A549 (cell line): Measurements from ENCODE around the gene LIMCH1. TPM values are rescaled to one million over a fixed set of nuclear protein-coding genes. Genes with fewer than 3 reads are reported as not detected.

ENCODE experiments used
- ATAC-seq, 2 experiments: fragments of 200-7000 bp in 1 of 2; fragments of >200 bp in 1 of 2; cut with Nextera tagmentation in 1 of 2; cut with Tn5 transposase in 1 of 2; 3 replicates each; pipeline versions ENCODE4 v1.8.0 to v1.9.1; 2018 to 2020; ENCODE audit warnings: mild to moderate bottlenecking in 1 of 2, moderate library complexity in 1 of 2
- CTCF ChIA-PET: fragments of 300-600 bp; sonication (Branson Sonifier 250); formaldehyde crosslinking; extraction: SDS; loops from one replicate; lab custom pipeline; 2021; ENCODE audit warnings: antibody characterized with exemption, inconsistent platforms; lab: Yijun Ruan, JAX
- POLR2A ChIA-PET: fragments of 350-600 bp; formaldehyde crosslinking; extraction: SDS; loops from one replicate; lab custom pipeline; 2021; ENCODE audit warnings: antibody characterized with exemption, inconsistent platforms; lab: Yijun Ruan, JAX
- DNase-seq, 2 experiments: peaks; one replicate each; pipeline versions ENCODE4 v3.0.0 to v3.0.0-alpha.2; 2011 to 2016; ENCODE audit warnings: low read depth in 1 of 2, low spot score in 1 of 2
- FAIRE-seq: peaks from 2 replicates; lab custom pipeline; 2011; peaks lifted over from hg19 to GRCh38; lab: Jason Lieb, UNC
- H3K27ac ChIP-seq, 2 experiments: fragments of >200 bp; sonication (Bioruptor Twin); formaldehyde crosslinking; 3 replicates each; pipeline ENCODE4 v1.5.1; 2016 to 2017
- H3K4me1 ChIP-seq: fragments of >200 bp; sonication (Bioruptor Twin); formaldehyde crosslinking; 3 replicates; pipeline ENCODE4 v1.6.1; 2016
- H3K4me2 ChIP-seq: fragments of >200 bp; sonication (Bioruptor Twin); formaldehyde crosslinking; 3 replicates; pipeline ENCODE4 v1.6.1; 2016
- H3K4me3 ChIP-seq: fragments of >200 bp; sonication (Bioruptor Twin); formaldehyde crosslinking; 3 replicates; pipeline ENCODE4 v1.5.1; 2016
- H3K9me3 ChIP-seq: fragments of >200 bp; sonication (Bioruptor Twin); formaldehyde crosslinking; 3 replicates; pipeline ENCODE4 v1.6.1; 2016
- CBX8 ChIP-seq: fragments of 200-600 bp; sonication (generic); IDR thresholded peaks from 2 replicates; pipeline ENCODE4 v1.6.1; 2016
- CHD2 ChIP-seq: fragments of 150-350 bp; IDR thresholded peaks from 2 replicates; pipeline ENCODE4 v1.6.1; 2014; ENCODE audit warnings: low read length; ENCODE audit not compliant: partially characterized antibody
- EHF ChIP-seq: fragments of 250-450 bp; sonication (Bioruptor Pico); IDR thresholded peaks from 2 replicates; pipeline ENCODE4 v1.5.0; 2020; ENCODE audit warnings: mild to moderate bottlenecking
- EHMT2 ChIP-seq: fragments of 200-600 bp; sonication (generic); IDR thresholded peaks from 2 replicates; pipeline ENCODE4 v1.6.1; 2016; ENCODE audit warnings: antibody characterized with exemption, low read depth, mild to moderate bottlenecking, moderate library complexity
- EP300 ChIP-seq, 2 experiments: fragments of >200 bp; sonication (Bioruptor Twin); formaldehyde crosslinking; IDR thresholded peaks; 2 replicates in 1 of 2; 3 replicates in 1 of 2; pipeline ENCODE4 v1.6.1; 2016 to 2017
- FOSB ChIP-seq: fragments of 250-450 bp; sonication (Bioruptor Pico); IDR thresholded peaks from 2 replicates; pipeline ENCODE4 v1.5.0; 2020; ENCODE audit warnings: mild to moderate bottlenecking, moderate library complexity
- FOSL2 ChIP-seq, 2 experiments: fragments of 450-650 bp in 1 of 2; fragments of >200 bp in 1 of 2; sonication (Bioruptor Twin) in 1 of 2; formaldehyde crosslinking; IDR thresholded peaks; 2 replicates each; pipeline versions ENCODE4 v1.5.0 to v1.6.1; 2016 to 2020; ENCODE audit warnings: mild to moderate bottlenecking in 1 of 2, moderate library complexity in 1 of 2
- FOXS1 ChIP-seq: fragments of 250-450 bp; sonication (Bioruptor Pico); IDR thresholded peaks from 2 replicates; pipeline ENCODE4 v1.5.0; 2020; ENCODE audit warnings: mild to moderate bottlenecking, moderate library complexity
- HDAC2 ChIP-seq: fragments of 200-600 bp; sonication (generic); IDR thresholded peaks from 2 replicates; pipeline ENCODE4 v1.6.1; 2016
- HES2 ChIP-seq: fragments of >200 bp; sonication (Bioruptor Twin); formaldehyde crosslinking; IDR thresholded peaks from 2 replicates; pipeline ENCODE4 v1.6.1; 2016
- HMGXB4 ChIP-seq: fragments of 250-450 bp; sonication (Bioruptor Pico); IDR thresholded peaks from 2 replicates; pipeline ENCODE4 v1.5.0; 2021; ENCODE audit warnings: mild to moderate bottlenecking, moderate library complexity, borderline replicate concordance
- HOXA7 ChIP-seq: fragments of 250-450 bp; sonication (Bioruptor Pico); IDR thresholded peaks from 2 replicates; pipeline ENCODE4 v1.5.0; 2020; ENCODE audit warnings: mild to moderate bottlenecking, moderate library complexity
- HOXB13 ChIP-seq: fragments of 250-450 bp; sonication (Bioruptor Pico); IDR thresholded peaks from 2 replicates; pipeline ENCODE4 v1.5.0; 2020; ENCODE audit warnings: low read depth, mild to moderate bottlenecking, moderate library complexity
- HOXB5 ChIP-seq: fragments of 250-450 bp; sonication (Bioruptor Pico); IDR thresholded peaks from 2 replicates; pipeline ENCODE4 v1.5.0; 2020; ENCODE audit warnings: mild to moderate bottlenecking, moderate library complexity
- JUN ChIP-seq, 2 experiments: fragments of >200 bp; sonication (Bioruptor Twin); formaldehyde crosslinking; IDR thresholded peaks; 2 replicates in 1 of 2; 3 replicates in 1 of 2; pipeline ENCODE4 v1.6.1; 2016 to 2017
- JUNB ChIP-seq: fragments of >200 bp; sonication (Bioruptor Twin); formaldehyde crosslinking; IDR thresholded peaks from 2 replicates; pipeline ENCODE4 v1.6.1; 2016
- KDM1A ChIP-seq: fragments of 200-600 bp; sonication (generic); IDR thresholded peaks from 2 replicates; pipeline ENCODE4 v1.6.1; 2016; ENCODE audit warnings: low read depth, mild to moderate bottlenecking
- KDM5A ChIP-seq: fragments of 200-600 bp; sonication (generic); IDR thresholded peaks from 2 replicates; pipeline ENCODE4 v1.6.1; 2016; ENCODE audit warnings: antibody characterized with exemption, mild to moderate bottlenecking
- MAFK ChIP-seq: fragments of 450-650 bp; IDR thresholded peaks from 2 replicates; pipeline ENCODE4 v1.6.1; 2014; ENCODE audit not compliant: partially characterized antibody
- MAZ ChIP-seq: fragments of 150-350 bp; IDR thresholded peaks from 2 replicates; pipeline ENCODE4 v1.6.1; 2014; ENCODE audit warnings: antibody characterized with exemption, low read depth, low read length, borderline replicate concordance
- NFE2L2 ChIP-seq: fragments of 150-350 bp; conservative IDR thresholded peaks from 2 replicates; pipeline ENCODE4 v1.6.1; 2014; ENCODE audit warnings: low read length
- NR3C1 ChIP-seq: fragments of >200 bp; sonication (Bioruptor Twin); formaldehyde crosslinking; IDR thresholded peaks from 3 replicates; pipeline ENCODE4 v1.6.1; 2017
- PHF8 ChIP-seq: fragments of 200-600 bp; sonication (generic); IDR thresholded peaks from 2 replicates; pipeline ENCODE4 v1.6.1; 2016; ENCODE audit warnings: low read depth, mild to moderate bottlenecking, antibody characterized with exemption, moderate library complexity, borderline replicate concordance
- POLR2AphosphoS2 ChIP-seq: conservative IDR thresholded peaks from 2 replicates; pipeline ENCODE4 v1.6.1; 2012; ENCODE audit warnings: low read length, improper control_type of control experiment, inconsistent platforms
- RAD21 ChIP-seq, 2 experiments: fragments of >200 bp in 1 of 2; sonication (Bioruptor Twin) in 1 of 2; formaldehyde crosslinking in 1 of 2; IDR thresholded peaks in 1 of 2; conservative IDR thresholded peaks in 1 of 2; 2 replicates in 1 of 2; 3 replicates in 1 of 2; pipeline ENCODE4 v1.6.1; 2012 to 2018; ENCODE audit warnings: inconsistent platforms in 1 of 2
- REST ChIP-seq: fragments of 200-600 bp; sonication (generic); IDR thresholded peaks from 2 replicates; pipeline ENCODE4 v1.6.1; 2016; ENCODE audit warnings: antibody characterized with exemption, mild to moderate bottlenecking, moderate library complexity
- RNF2 ChIP-seq: fragments of 200-600 bp; sonication (generic); IDR thresholded peaks from 2 replicates; pipeline ENCODE4 v1.6.1; 2016; ENCODE audit warnings: low read depth, mild to moderate bottlenecking, antibody characterized with exemption, moderate library complexity, borderline replicate concordance
- SMC3 ChIP-seq: fragments of >200 bp; sonication (Bioruptor Twin); formaldehyde crosslinking; IDR thresholded peaks from 3 replicates; pipeline ENCODE4 v1.6.1; 2018; ENCODE audit warnings: inconsistent platforms
- TFCP2L1 ChIP-seq: fragments of 250-450 bp; sonication (Bioruptor Pico); IDR thresholded peaks from 2 replicates; pipeline ENCODE4 v1.5.0; 2021; ENCODE audit warnings: mild to moderate bottlenecking
- TP53 ChIP-seq: fragments of 250-450 bp; sonication (Bioruptor Pico); IDR thresholded peaks from 2 replicates; pipeline ENCODE4 v1.5.0; 2021; ENCODE audit warnings: mild to moderate bottlenecking, moderate library complexity
- ZC3H11A ChIP-seq: fragments of 450-650 bp; IDR thresholded peaks from 2 replicates; pipeline ENCODE4 v1.6.1; 2014; ENCODE audit warnings: antibody characterized with exemption, mild to moderate bottlenecking
- ZFP36 ChIP-seq: fragments of 450-650 bp; IDR thresholded peaks from 2 replicates; pipeline ENCODE4 v1.6.1; 2014; ENCODE audit warnings: borderline replicate concordance; ENCODE audit not compliant: partially characterized antibody
- ZNF302 ChIP-seq: fragments of 250-450 bp; sonication (Bioruptor Pico); IDR thresholded peaks from 2 replicates; pipeline ENCODE4 v1.9.0; 2021; ENCODE audit warnings: inconsistent platforms, mild to moderate bottlenecking, moderate library complexity
- WGBS: methylation state at CpG from one replicate; pipeline ENCODE4 v1.1.6; 2017; ENCODE audit errors: missing lambda C conversion rate; 5-methylcytosine and 5-hydroxymethylcytosine counted together
- polyA plus RNA-seq, 4 experiments: library from polyadenylated mRNA; depleted of rRNA in 3 of 4; stranded (reverse); fragments of >200 nt; fragmentation: RNase III in 1 of 4; extraction: RNeasy Plus Mini Kit Qiagen cat#74134 plus additional on column Dnase treatment in 1 of 4; gene quantifications; 2 replicates in 3 of 4; 3 replicates in 1 of 4; pipeline ENCODE4 v1.2.3, GENCODE V29; 2011 to 2017
- TF ChIP-seq, protein P1 (sequence below): fragments of 150-350 bp; IDR thresholded peaks from 2 replicates; pipeline ENCODE4 v1.6.1; 2014; ENCODE audit warnings: low read depth, mild to moderate bottlenecking, low read length
- TF ChIP-seq, protein P2 (sequence below): fragments of >200 bp; sonication (Bioruptor Twin); formaldehyde crosslinking; IDR thresholded peaks from 3 replicates; pipeline ENCODE4 v1.5.1; 2016

The LIMCH1 gene
- polyA plus RNA-seq, 2 of the 4 experiments (the other 2 are of a cell fraction): 52.9 to 88.9 TPM

- WGBS: 10% methylated on average over 2 of the region's 2 CpGs
- Histone ChIP-seq H3K9me3 (no peaks in the 10 kb centered on the region), H3K27ac (peak overlapping the region; percentile 80 to 93), H3K4me3 (no peak overlapping the region), H3K4me1 (peaks cover 68% of the 10 kb centered on the region), H3K4me2 (peak overlapping the region; percentile 49)
- ChIA-PET POLR2A (no interaction called here), CTCF (interaction anchor here (1.2 kb wide), 1 partner anchor 225 kb away, joined by 5 read pairs; no protein-coding TSS in a partner anchor)
- DNase-seq (peak; percentile 31 to 78), ATAC-seq (peak; percentile 61 to 65; a peak in 5 of 6 replicates), FAIRE-seq (no peak)
- TF ChIP-seq TFCP2L1 (CRISPR knock-in tag) (no peak), HOXB13 (CRISPR knock-in tag) (no peak), FOSB (CRISPR knock-in tag) (no peak), ZNF302 (no peak), MAFK (no peak), HMGXB4 (CRISPR knock-in tag) (no peak), RNF2 (no peak), ZFP36 (no peak), EHMT2 (no peak), HOXA7 (CRISPR knock-in tag) (no peak), NFE2L2 (no peak), PHF8 (no peak), JUN (IDR thresholded peaks at IDR 0.05) (peak in 1 of 2 experiments; percentile 42; a peak in 2 of 5 replicates), JUNB (peak; percentile 35; the same call in 1 of the 2 replicates), EP300 (IDR thresholded peaks at IDR 0.05) (peak; percentile 70 to 85; a peak in 4 of 5 replicates), TP53 (CRISPR knock-in tag) (no peak), REST (no peak), FOXS1 (no peak), HOXB5 (peak; percentile 27; the same call in 1 of the 2 replicates), SMC3 (no peak), MAZ (no peak), KDM1A (no peak), KDM5A (no peak), ZC3H11A (no peak), HES2 (no peak; the same call in 1 of the 2 replicates), EHF (CRISPR knock-in tag) (no peak), CHD2 (no peak), CBX8 (no peak), RAD21 (conservative IDR thresholded peaks at IDR 0.05 in 1 of 2, IDR thresholded peaks at IDR 0.05 in 1 of 2) (no peak), POLR2AphosphoS2 (no peak), HDAC2 (no peak), FOSL2 (IDR thresholded peaks at IDR 0.05) (no peak), FOSL2 (CRISPR knock-in tag; IDR thresholded peaks at IDR 0.05) (peak; percentile 57), NR3C1 (no peak)
- TF ChIP-seq, protein P1, sequence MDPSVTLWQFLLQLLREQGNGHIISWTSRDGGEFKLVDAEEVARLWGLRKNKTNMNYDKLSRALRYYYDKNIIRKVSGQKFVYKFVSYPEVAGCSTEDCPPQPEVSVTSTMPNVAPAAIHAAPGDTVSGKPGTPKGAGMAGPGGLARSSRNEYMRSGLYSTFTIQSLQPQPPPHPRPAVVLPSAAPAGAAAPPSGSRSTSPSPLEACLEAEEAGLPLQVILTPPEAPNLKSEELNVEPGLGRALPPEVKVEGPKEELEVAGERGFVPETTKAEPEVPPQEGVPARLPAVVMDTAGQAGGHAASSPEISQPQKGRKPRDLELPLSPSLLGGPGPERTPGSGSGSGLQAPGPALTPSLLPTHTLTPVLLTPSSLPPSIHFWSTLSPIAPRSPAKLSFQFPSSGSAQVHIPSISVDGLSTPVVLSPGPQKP: no peak
- TF ChIP-seq, protein P2, sequence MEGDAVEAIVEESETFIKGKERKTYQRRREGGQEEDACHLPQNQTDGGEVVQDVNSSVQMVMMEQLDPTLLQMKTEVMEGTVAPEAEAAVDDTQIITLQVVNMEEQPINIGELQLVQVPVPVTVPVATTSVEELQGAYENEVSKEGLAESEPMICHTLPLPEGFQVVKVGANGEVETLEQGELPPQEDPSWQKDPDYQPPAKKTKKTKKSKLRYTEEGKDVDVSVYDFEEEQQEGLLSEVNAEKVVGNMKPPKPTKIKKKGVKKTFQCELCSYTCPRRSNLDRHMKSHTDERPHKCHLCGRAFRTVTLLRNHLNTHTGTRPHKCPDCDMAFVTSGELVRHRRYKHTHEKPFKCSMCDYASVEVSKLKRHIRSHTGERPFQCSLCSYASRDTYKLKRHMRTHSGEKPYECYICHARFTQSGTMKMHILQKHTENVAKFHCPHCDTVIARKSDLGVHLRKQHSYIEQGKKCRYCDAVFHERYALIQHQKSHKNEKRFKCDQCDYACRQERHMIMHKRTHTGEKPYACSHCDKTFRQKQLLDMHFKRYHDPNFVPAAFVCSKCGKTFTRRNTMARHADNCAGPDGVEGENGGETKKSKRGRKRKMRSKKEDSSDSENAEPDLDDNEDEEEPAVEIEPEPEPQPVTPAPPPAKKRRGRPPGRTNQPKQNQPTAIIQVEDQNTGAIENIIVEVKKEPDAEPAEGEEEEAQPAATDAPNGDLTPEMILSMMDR: no peak
These were observed 31.8 kb upstream of the LIMCH1 start for GRCh38 chr4:41506130-41506529.
